GM21423 (cell line): ENCODE data around the gene DOCK11.
A peak's percentile ranks its signal among the peaks of the same experiment; 100 is the strongest.

ENCODE experiments used
- ATAC-seq: cut with Tn5 transposase; IDR thresholded peaks from one replicate; pipeline ENCODE4 v1.9.1; 2021; ENCODE audit warnings: mild to moderate bottlenecking, moderate library complexity; ENCODE audit not compliant: unreplicated experiment

DOCK11 gene

GRCh38 chrX:118528071-118528737, 32.6 kb downstream of the DOCK11 start:
- peak; percentile 68 for ATAC-seq

GRCh38 chrX:118530219-118530911, 34.8 kb downstream of the DOCK11 start:
- no peak for ATAC-seq

- ATAC-seq = no peak
These were observed 39.3 kb downstream of the DOCK11 start for GRCh38 chrX:118534716-118535493.

- ATAC-seq = peak; percentile 57
These were observed 40.6 kb downstream of the DOCK11 start for GRCh38 chrX:118536204-118536603.

GRCh38 chrX:118536687-118537461, 41.3 kb downstream of the DOCK11 start:
- peak; percentile 67 for ATAC-seq

GRCh38 chrX:118538386-118538785, 42.8 kb downstream of the DOCK11 start:
- no peak for ATAC-seq

- no peak for ATAC-seq
These were observed 44.7 kb downstream of the DOCK11 start for GRCh38 chrX:118540342-118540741.

GRCh38 chrX:118541482-118541881, 45.9 kb downstream of the DOCK11 start:
- no peak for ATAC-seq

- ATAC-seq = no peak
These were observed 49.9 kb downstream of the DOCK11 start for GRCh38 chrX:118545510-118545909.

GRCh38 chrX:118548841-118549240, 53.2 kb downstream of the DOCK11 start:
- ATAC-seq = no peak

- no peak for ATAC-seq
These were observed 55.2 kb downstream of the DOCK11 start for GRCh38 chrX:118550792-118551191.

- ATAC-seq = no peak
These were observed 55.8 kb downstream of the DOCK11 start for GRCh38 chrX:118551426-118551825.

GRCh38 chrX:118552121-118552900, 56.7 kb downstream of the DOCK11 start:
- ATAC-seq = no peak

GRCh38 chrX:118553042-118553710, 57.6 kb downstream of the DOCK11 start:
- ATAC-seq = no peak

- ATAC-seq = no peak
These were observed 58.9 kb downstream of the DOCK11 start for GRCh38 chrX:118554511-118554910.

- ATAC-seq = no peak
These were observed 63.3 kb downstream of the DOCK11 start for GRCh38 chrX:118558926-118559325.

GRCh38 chrX:118560489-118560888, 64.9 kb downstream of the DOCK11 start:
- no peak for ATAC-seq

- ATAC-seq = no peak
These were observed 67.1 kb downstream of the DOCK11 start for GRCh38 chrX:118562582-118563164.

GRCh38 chrX:118564498-118564897, 68.9 kb downstream of the DOCK11 start:
- ATAC-seq = no peak
